ENCODE data around the gene PRDM8. TPM values are rescaled to one million over a fixed set of nuclear protein-coding genes. Genes with fewer than 3 reads are reported as not detected.
A peak's percentile ranks its signal among the peaks of the same experiment; 100 is the strongest.

Gene PRDM8
- total RNA-seq, 1 donor, result 3.6 TPM

DNA sequence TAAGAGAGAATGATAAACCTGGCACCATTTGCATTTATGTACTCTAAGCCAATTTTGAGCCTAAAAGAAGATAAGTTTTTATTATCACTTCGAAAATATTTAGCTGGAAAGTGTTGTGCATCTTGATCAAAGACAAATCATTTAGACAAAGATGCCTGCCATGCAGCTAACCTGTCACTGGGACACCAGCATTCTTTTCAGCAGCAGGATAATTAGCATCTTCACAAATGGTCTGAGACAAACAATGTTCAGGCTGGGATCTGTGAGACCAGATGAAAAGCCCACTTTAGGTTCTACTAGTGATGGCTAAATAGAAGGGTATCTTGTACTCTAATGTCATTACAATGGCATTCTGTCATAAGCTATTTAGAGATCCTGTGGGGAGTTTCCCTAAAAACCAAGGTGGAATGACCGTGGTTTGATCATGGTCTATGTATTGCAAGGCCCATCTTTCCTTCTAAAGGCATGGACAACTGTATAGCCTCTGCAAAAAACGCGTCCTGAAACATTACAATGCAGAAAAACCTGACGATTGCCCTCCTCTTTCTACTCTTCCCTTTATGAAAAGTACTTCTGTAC is 7.2 kb downstream of the PRDM8 start:
- Histone ChIP-seq H3K79me2 (ENCODE audit: insufficient read depth, low read length) (no peaks in the 10 kb centered on the region), H3K36me3 (ENCODE audit: insufficient read depth, low read length) (no peaks in the 10 kb centered on the region), H3K27ac (ENCODE audit: low read depth, low read length) (no peak overlapping the region), H3K4me3 (ENCODE audit: insufficient read depth, low read length) (no peak overlapping the region), H3K27me3 (ENCODE audit: insufficient read depth, low read length) (no peaks in the 10 kb centered on the region), H2AFZ (ENCODE audit: low read length) (no peak overlapping the region), H3K4me1 (ENCODE audit: insufficient read depth, low read length) (peaks cover 5% of the 10 kb centered on the region), H4K20me1 (ENCODE audit: insufficient read depth, low read length) (no peaks in the 10 kb centered on the region), H3K4me2 (ENCODE audit: insufficient read depth, low read length) (no peak overlapping the region), H3K9me3 (ENCODE audit: low read depth, low read length) (no peaks in the 10 kb centered on the region)
- TF ChIP-seq, protein P1, sequence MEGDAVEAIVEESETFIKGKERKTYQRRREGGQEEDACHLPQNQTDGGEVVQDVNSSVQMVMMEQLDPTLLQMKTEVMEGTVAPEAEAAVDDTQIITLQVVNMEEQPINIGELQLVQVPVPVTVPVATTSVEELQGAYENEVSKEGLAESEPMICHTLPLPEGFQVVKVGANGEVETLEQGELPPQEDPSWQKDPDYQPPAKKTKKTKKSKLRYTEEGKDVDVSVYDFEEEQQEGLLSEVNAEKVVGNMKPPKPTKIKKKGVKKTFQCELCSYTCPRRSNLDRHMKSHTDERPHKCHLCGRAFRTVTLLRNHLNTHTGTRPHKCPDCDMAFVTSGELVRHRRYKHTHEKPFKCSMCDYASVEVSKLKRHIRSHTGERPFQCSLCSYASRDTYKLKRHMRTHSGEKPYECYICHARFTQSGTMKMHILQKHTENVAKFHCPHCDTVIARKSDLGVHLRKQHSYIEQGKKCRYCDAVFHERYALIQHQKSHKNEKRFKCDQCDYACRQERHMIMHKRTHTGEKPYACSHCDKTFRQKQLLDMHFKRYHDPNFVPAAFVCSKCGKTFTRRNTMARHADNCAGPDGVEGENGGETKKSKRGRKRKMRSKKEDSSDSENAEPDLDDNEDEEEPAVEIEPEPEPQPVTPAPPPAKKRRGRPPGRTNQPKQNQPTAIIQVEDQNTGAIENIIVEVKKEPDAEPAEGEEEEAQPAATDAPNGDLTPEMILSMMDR (IDR thresholded peaks at IDR 0.05; ENCODE audit: extremely low read depth, low read depth, low read length), result no peak
- peak; percentile 34 for DNase-seq (ENCODE audit: insufficient read length, low spot score, missing footprints)

DNA sequence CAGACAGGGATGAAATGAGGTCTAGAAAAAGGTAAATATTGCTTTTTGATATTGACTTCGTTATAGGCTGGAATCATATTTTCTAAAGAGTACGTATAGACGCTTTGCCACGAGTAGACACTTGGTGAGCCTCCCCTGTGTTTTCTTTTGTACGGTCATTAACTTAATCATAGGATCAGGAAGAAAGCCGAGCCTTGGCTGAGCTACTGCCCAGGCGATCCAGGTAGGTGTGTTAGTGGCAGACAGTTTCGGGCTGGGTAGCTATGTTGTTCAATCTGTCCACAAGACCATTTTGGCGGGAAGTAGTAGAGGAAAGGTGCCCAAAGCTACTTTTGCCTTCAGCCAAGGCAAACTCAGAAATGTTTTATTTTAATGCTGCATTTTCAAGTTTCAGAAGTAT is 8.8 kb downstream of the PRDM8 start:
- Histone ChIP-seq H4K20me1 (ENCODE audit: insufficient read depth, low read length) (no peaks in the 10 kb centered on the region), H3K4me1 (ENCODE audit: insufficient read depth, low read length) (peaks cover 5% of the 10 kb centered on the region), H3K27ac (ENCODE audit: low read depth, low read length) (no peak overlapping the region), H3K79me2 (ENCODE audit: insufficient read depth, low read length) (no peaks in the 10 kb centered on the region), H3K27me3 (ENCODE audit: insufficient read depth, low read length) (no peaks in the 10 kb centered on the region), H3K4me3 (ENCODE audit: insufficient read depth, low read length) (no peak overlapping the region), H3K4me2 (ENCODE audit: insufficient read depth, low read length) (no peak overlapping the region), H3K9me3 (ENCODE audit: low read depth, low read length) (no peaks in the 10 kb centered on the region), H3K36me3 (ENCODE audit: insufficient read depth, low read length) (no peaks in the 10 kb centered on the region), H2AFZ (ENCODE audit: low read length) (no peak overlapping the region)
- peak; percentile 55 for DNase-seq (ENCODE audit: insufficient read length, low spot score, missing footprints)
- TF ChIP-seq, protein P1 (IDR thresholded peaks at IDR 0.05; ENCODE audit: extremely low read depth, low read depth, low read length), result no peak

DNA sequence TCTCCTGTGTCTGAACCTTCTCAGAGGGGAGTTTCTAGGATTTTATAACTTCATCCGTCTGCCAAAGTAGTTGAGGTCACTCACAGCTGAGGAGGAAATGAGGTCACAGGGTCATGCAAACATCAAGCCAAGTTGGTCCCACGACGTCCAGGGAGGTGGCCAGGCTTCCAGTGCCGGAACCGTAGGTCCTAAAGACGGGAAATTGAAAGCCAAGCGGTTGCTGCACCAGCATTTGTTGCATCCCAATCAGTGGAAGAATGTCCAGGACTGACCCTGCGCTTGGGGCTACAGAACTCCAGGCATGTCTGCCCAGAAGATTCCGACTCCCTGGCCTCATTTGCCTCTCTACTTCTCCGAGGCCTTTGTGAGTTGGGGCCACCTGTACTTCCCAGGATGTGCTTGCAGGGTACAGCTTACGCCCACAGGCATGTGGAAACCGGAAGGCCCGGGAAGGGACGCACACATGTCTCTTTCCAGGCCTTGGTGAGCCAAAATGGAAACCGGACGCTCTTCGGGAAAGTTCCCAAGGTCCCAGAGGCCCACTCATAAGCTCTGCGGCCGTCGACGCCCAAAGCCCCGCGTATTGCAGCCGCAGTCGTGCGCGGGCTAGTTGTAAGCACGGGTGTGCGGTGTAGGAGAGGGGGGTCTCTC is 9.3 kb downstream of the PRDM8 start:
- Histone ChIP-seq H3K79me2 (ENCODE audit: insufficient read depth, low read length) (no peaks in the 10 kb centered on the region), H4K20me1 (ENCODE audit: insufficient read depth, low read length) (no peaks in the 10 kb centered on the region), H3K4me3 (ENCODE audit: insufficient read depth, low read length) (peak overlapping the region; percentile 57), H2AFZ (ENCODE audit: low read length) (peak overlapping the region; percentile 75), H3K27me3 (ENCODE audit: insufficient read depth, low read length) (no peaks in the 10 kb centered on the region), H3K9me3 (ENCODE audit: low read depth, low read length) (no peaks in the 10 kb centered on the region), H3K4me1 (ENCODE audit: insufficient read depth, low read length) (peaks cover 5% of the 10 kb centered on the region), H3K4me2 (ENCODE audit: insufficient read depth, low read length) (peak overlapping the region; percentile 65), H3K36me3 (ENCODE audit: insufficient read depth, low read length) (no peaks in the 10 kb centered on the region), H3K27ac (ENCODE audit: low read depth, low read length) (no peak overlapping the region)
- peak; percentile 77 for DNase-seq (ENCODE audit: insufficient read length, low spot score, missing footprints)
- TF ChIP-seq, protein P1 (IDR thresholded peaks at IDR 0.05; ENCODE audit: extremely low read depth, low read depth, low read length), result no peak

DNA sequence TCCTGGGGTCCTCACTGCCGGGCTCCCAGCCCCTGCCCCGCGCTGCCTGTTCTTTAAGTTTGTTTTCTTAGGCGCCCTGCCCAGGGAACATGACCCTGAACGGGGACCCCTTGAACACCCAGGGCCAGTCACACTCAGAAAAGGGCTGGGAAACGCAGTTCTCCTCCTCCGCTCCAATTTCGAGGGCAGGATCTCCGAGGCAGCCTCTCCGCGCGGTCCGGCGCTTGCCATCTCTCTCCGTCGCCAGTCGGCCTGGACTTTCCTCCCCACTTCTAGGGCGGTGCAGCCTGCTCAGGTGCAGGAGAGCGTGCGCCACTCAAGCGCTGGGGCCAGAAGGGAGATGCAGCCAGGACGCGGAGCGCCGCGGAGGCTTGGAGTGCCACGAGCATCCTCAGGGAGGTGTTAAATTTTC is 9.9 kb downstream of the PRDM8 start:
- peak; percentile 81 for DNase-seq (ENCODE audit: insufficient read length, low spot score, missing footprints)
- Histone ChIP-seq H3K36me3 (ENCODE audit: insufficient read depth, low read length) (no peaks in the 10 kb centered on the region), H3K27me3 (ENCODE audit: insufficient read depth, low read length) (no peaks in the 10 kb centered on the region), H3K4me3 (ENCODE audit: insufficient read depth, low read length) (peak overlapping the region; percentile 57), H2AFZ (ENCODE audit: low read length) (peak overlapping the region; percentile 75), H3K4me1 (ENCODE audit: insufficient read depth, low read length) (no peaks in the 10 kb centered on the region), H4K20me1 (ENCODE audit: insufficient read depth, low read length) (no peaks in the 10 kb centered on the region), H3K9me3 (ENCODE audit: low read depth, low read length) (no peaks in the 10 kb centered on the region), H3K27ac (ENCODE audit: low read depth, low read length) (no peak overlapping the region), H3K79me2 (ENCODE audit: insufficient read depth, low read length) (no peaks in the 10 kb centered on the region), H3K4me2 (ENCODE audit: insufficient read depth, low read length) (peak overlapping the region; percentile 65)
- TF ChIP-seq, protein P1 (IDR thresholded peaks at IDR 0.05; ENCODE audit: extremely low read depth, low read depth, low read length), result no peak
